ENCODE data around the gene KIRREL1. TPM values are rescaled to one million over a fixed set of nuclear protein-coding genes. Genes with fewer than 3 reads are reported as not detected.

KIRREL1 gene
- total RNA-seq, 3 donors from 2014 or later: 26.1 to 55.5 (median 34.1) TPM

- no peaks in the 10 kb centered on the region for H3K36me3 ChIP-seq
- H3K4me3 ChIP-seq: no peak overlapping the region
- intact Hi-C loops (cut with DNase I; ENCODE audit: low total_unique reads): no loop called here
- no peaks in the 10 kb centered on the region for H3K27me3 ChIP-seq
- H3K9me3 ChIP-seq: no peaks in the 10 kb centered on the region
- peak overlapping the region in 1 of 2 donors; percentile 15 for H3K27ac ChIP-seq
- no peaks in the 10 kb centered on the region for H3K4me1 ChIP-seq
- DNase-seq (ENCODE audit: low spot score in 2 of 2): no peak
- no peak for TF ChIP-seq POLR2A (IDR thresholded peaks at IDR 0.05)
Measured at GRCh38 chr1:158077411-158078256, 84.2 kb downstream of the KIRREL1 start.

GRCh38 chr1:158078569-158079080 lies 85.2 kb downstream of the KIRREL1 start:
- Histone ChIP-seq H3K4me3 (no peak overlapping the region), H3K27me3 (no peaks in the 10 kb centered on the region), H3K9me3 (no peaks in the 10 kb centered on the region), H3K27ac (peak overlapping the region in 1 of 2 donors; percentile 15), H3K36me3 (no peaks in the 10 kb centered on the region), H3K4me1 (no peaks in the 10 kb centered on the region)
- DNase-seq (ENCODE audit: low spot score in 2 of 2): no peak
- intact Hi-C loops (cut with DNase I; ENCODE audit: low total_unique reads): no loop called here
- TF ChIP-seq CTCF (IDR thresholded peaks at IDR 0.05): no peak
- TF ChIP-seq POLR2A (IDR thresholded peaks at IDR 0.05): no peak

- no peak overlapping the region for H3K4me3 ChIP-seq
- TF ChIP-seq CTCF (IDR thresholded peaks at IDR 0.05): no peak
- no peak for TF ChIP-seq POLR2AphosphoS5 (IDR thresholded peaks at IDR 0.05)
- TF ChIP-seq POLR2A (IDR thresholded peaks at IDR 0.05): no peak
- no peaks in the 10 kb centered on the region for H3K9me3 ChIP-seq
- H3K27me3 ChIP-seq: no peaks in the 10 kb centered on the region
- no peaks in the 10 kb centered on the region for H3K4me1 ChIP-seq
- intact Hi-C loops (cut with DNase I; ENCODE audit: low total_unique reads): no loop called here
- no peak overlapping the region for H3K27ac ChIP-seq
- H3K36me3 ChIP-seq: no peaks in the 10 kb centered on the region
- no peak for DNase-seq (ENCODE audit: low spot score in 2 of 2)
Measured at GRCh38 chr1:158080066-158080465, 86.6 kb downstream of the KIRREL1 start.

- H3K36me3 ChIP-seq: no peaks in the 10 kb centered on the region
- H3K27me3 ChIP-seq: no peaks in the 10 kb centered on the region
- no peaks in the 10 kb centered on the region for H3K9me3 ChIP-seq
- no peak overlapping the region for H3K4me3 ChIP-seq
- no peak for DNase-seq (ENCODE audit: low spot score in 2 of 2)
- H3K27ac ChIP-seq: no peak overlapping the region
- TF ChIP-seq CTCF (IDR thresholded peaks at IDR 0.05): no peak
- no peak for TF ChIP-seq POLR2A (IDR thresholded peaks at IDR 0.05)
- TF ChIP-seq POLR2AphosphoS5 (IDR thresholded peaks at IDR 0.05): no peak
- intact Hi-C loops (cut with DNase I; ENCODE audit: low total_unique reads): no loop called here
- H3K4me1 ChIP-seq: no peaks in the 10 kb centered on the region
Measured at GRCh38 chr1:158084336-158084735, 90.9 kb downstream of the KIRREL1 start.

GRCh38 chr1:158084747-158085146 lies 91.3 kb downstream of the KIRREL1 start:
- TF ChIP-seq POLR2A (IDR thresholded peaks at IDR 0.05): no peak
- no peak for TF ChIP-seq CTCF (IDR thresholded peaks at IDR 0.05)
- Histone ChIP-seq H3K9me3 (no peaks in the 10 kb centered on the region), H3K27ac (no peak overlapping the region), H3K36me3 (no peaks in the 10 kb centered on the region), H3K4me1 (no peaks in the 10 kb centered on the region), H3K4me3 (no peak overlapping the region), H3K27me3 (no peaks in the 10 kb centered on the region)
- intact Hi-C loops (cut with DNase I; ENCODE audit: low total_unique reads): no loop called here
- no peak for DNase-seq (ENCODE audit: low spot score in 2 of 2)

Measured in breast epithelium (tissue), 4 donors.